ENCODE data around the gene SCAMP4.

SCAMP4 gene

GRCh38 chr19:1862424-1863327, 42.5 kb upstream of the SCAMP4 start (continued):
- no peak for TF ChIP-seq ZSCAN23 (tag by site-specific recombination; IDR thresholded peaks at IDR 0.05)
- no peak for TF ChIP-seq ZNF239 (tag by site-specific recombination; IDR thresholded peaks at IDR 0.05)
- TF ChIP-seq, protein P1, sequence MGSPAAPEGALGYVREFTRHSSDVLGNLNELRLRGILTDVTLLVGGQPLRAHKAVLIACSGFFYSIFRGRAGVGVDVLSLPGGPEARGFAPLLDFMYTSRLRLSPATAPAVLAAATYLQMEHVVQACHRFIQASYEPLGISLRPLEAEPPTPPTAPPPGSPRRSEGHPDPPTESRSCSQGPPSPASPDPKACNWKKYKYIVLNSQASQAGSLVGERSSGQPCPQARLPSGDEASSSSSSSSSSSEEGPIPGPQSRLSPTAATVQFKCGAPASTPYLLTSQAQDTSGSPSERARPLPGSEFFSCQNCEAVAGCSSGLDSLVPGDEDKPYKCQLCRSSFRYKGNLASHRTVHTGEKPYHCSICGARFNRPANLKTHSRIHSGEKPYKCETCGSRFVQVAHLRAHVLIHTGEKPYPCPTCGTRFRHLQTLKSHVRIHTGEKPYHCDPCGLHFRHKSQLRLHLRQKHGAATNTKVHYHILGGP (tag by site-specific recombination; IDR thresholded peaks at IDR 0.05): no peak
- TF ChIP-seq, protein P2, sequence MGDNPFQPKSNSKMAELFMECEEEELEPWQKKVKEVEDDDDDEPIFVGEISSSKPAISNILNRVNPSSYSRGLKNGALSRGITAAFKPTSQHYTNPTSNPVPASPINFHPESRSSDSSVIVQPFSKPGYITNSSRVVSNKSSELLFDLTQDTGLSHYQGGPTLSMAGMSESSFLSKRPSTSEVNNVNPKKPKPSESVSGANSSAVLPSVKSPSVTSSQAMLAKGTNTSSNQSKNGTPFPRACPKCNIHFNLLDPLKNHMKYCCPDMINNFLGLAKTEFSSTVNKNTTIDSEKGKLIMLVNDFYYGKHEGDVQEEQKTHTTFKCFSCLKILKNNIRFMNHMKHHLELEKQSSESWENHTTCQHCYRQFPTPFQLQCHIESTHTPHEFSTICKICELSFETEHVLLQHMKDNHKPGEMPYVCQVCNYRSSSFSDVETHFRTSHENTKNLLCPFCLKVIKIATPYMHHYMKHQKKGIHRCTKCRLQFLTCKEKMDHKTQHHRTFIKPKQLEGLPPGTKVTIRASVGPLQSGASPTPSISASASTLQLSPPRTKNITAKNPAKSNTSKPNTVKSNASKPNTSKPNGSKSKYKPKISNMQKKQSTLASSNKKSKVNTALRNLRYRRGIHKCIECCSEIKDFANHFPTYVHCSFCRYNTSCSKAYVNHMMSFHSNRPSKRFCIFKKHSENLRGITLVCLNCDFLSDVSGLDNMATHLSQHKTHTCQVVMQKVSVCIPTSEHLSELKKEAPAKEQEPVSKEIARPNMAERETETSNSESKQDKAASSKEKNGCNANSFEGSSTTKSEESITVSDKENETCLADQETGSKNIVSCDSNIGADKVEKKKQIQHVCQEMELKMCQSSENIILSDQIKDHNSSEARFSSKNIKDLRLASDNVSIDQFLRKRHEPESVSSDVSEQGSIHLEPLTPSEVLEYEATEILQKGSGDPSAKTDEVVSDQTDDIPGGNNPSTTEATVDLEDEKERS (tag by site-specific recombination; IDR thresholded peaks at IDR 0.05): no peak
- no peak for TF ChIP-seq ZNF521 (tag by site-specific recombination; IDR thresholded peaks at IDR 0.05)
- TF ChIP-seq ZFHX2 (tag by site-specific recombination; conservative IDR thresholded peaks at IDR 0.05): peak; percentile 68
- no peak for TF ChIP-seq PRDM2 (tag by site-specific recombination; IDR thresholded peaks at IDR 0.05; ENCODE audit: borderline replicate concordance)
- TF ChIP-seq ZNF626 (tag by site-specific recombination; IDR thresholded peaks at IDR 0.05): no peak
- no peak for TF ChIP-seq ZFP37 (tag by site-specific recombination; IDR thresholded peaks at IDR 0.05)
- TF ChIP-seq ZNF473 (tag by site-specific recombination; IDR thresholded peaks at IDR 0.05): no peak
- TF ChIP-seq ZNF10 (tag by site-specific recombination; IDR thresholded peaks at IDR 0.05): no peak
- TF ChIP-seq, protein P3, sequence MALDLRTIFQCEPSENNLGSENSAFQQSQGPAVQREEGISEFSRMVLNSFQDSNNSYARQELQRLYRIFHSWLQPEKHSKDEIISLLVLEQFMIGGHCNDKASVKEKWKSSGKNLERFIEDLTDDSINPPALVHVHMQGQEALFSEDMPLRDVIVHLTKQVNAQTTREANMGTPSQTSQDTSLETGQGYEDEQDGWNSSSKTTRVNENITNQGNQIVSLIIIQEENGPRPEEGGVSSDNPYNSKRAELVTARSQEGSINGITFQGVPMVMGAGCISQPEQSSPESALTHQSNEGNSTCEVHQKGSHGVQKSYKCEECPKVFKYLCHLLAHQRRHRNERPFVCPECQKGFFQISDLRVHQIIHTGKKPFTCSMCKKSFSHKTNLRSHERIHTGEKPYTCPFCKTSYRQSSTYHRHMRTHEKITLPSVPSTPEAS (tag by site-specific recombination; IDR thresholded peaks at IDR 0.05): no peak
- no peak for TF ChIP-seq ZNF138 (tag by site-specific recombination; IDR thresholded peaks at IDR 0.05; ENCODE audit: borderline replicate concordance)
- TF ChIP-seq ZNF654 (tag by site-specific recombination; IDR thresholded peaks at IDR 0.05; ENCODE audit: low read depth): no peak
- peak; percentile 48; the same call in 1 of the 2 replicates for TF ChIP-seq SP3 (tag by site-specific recombination; IDR thresholded peaks at IDR 0.05)
- TF ChIP-seq ZBTB10 (tag by site-specific recombination; IDR thresholded peaks at IDR 0.05): peak; percentile 51; the same call in 1 of the 2 replicates
- no peak for TF ChIP-seq ZNF324 (tag by site-specific recombination; IDR thresholded peaks at IDR 0.05)
- no peak for TF ChIP-seq SCRT2 (tag by site-specific recombination; IDR thresholded peaks at IDR 0.05)
- no peak for TF ChIP-seq ZNF426 (tag by site-specific recombination; IDR thresholded peaks at IDR 0.05)
- 0 out of 2 replicates have a peak, but pooled peaks have one; percentile 27 for TF ChIP-seq BCL11A (tag by site-specific recombination; IDR thresholded peaks at IDR 0.05; ENCODE audit: low read depth)
- TF ChIP-seq MZF1 (tag by site-specific recombination; IDR thresholded peaks at IDR 0.05; ENCODE audit: borderline replicate concordance): no peak
- TF ChIP-seq, protein P4, sequence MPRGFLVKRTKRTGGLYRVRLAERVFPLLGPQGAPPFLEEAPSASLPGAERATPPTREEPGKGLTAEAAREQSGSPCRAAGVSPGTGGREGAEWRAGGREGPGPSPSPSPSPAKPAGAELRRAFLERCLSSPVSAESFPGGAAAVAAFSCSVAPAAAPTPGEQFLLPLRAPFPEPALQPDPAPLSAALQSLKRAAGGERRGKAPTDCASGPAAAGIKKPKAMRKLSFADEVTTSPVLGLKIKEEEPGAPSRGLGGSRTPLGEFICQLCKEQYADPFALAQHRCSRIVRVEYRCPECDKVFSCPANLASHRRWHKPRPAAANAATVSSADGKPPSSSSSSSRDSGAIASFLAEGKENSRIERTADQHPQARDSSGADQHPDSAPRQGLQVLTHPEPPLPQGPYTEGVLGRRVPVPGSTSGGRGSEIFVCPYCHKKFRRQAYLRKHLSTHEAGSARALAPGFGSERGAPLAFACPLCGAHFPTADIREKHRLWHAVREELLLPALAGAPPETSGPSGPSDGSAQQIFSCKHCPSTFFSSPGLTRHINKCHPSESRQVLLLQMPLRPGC (tag by site-specific recombination; IDR thresholded peaks at IDR 0.05): no peak
- TF ChIP-seq ZNF585B (tag by site-specific recombination; IDR thresholded peaks at IDR 0.05): no peak

Data from HEK293 (cell line).